Sigmoid colon (tissue), 4 donors: ENCODE measurements around the gene SLC8A1.

Experiments
- CTCF ChIP-seq, 4 experiments: fragments of 450-650 bp in 3 of 4; fragments of 200-600 bp in 1 of 4; IDR thresholded peaks; one replicate each; pipeline ENCODE4 v1.5.1; 2016 to 2019; ENCODE audit warnings: antibody characterized with exemption in 4 of 4, mild to moderate bottlenecking in 3 of 4, moderate library complexity in 2 of 4
- POLR2AphosphoS5 ChIP-seq, 4 donors: sonication (generic); formaldehyde crosslinking; IDR thresholded peaks; one replicate each; pipeline ENCODE4 v1.6.1; 2017; ENCODE audit warnings: antibody characterized with exemption in 4 of 4

GRCh38 chr2:40256649-40257048 lies 195.2 kb downstream of the SLC8A1 start:
- no peak for TF ChIP-seq CTCF (IDR thresholded peaks at IDR 0.05)
- no peak for TF ChIP-seq POLR2AphosphoS5 (IDR thresholded peaks at IDR 0.05)
